Fibroblast of skin of left biceps (primary cell): ENCODE results near the gene TXNRD2.
A peak's percentile ranks its signal among the peaks of the same experiment; 100 is the strongest.
"Not testable (repeated sequence)": the region's sequence is repeated elsewhere in the genome, so short reads cannot be mapped to it uniquely, and the experiment has no call there.

Experiments used
- DNase-seq, 2 experiments: peaks; one replicate each; pipeline ENCODE4 v3.0.0-alpha.2; 2013; ENCODE audit warnings: low read depth in 2 of 2

Gene TXNRD2

DNA sequence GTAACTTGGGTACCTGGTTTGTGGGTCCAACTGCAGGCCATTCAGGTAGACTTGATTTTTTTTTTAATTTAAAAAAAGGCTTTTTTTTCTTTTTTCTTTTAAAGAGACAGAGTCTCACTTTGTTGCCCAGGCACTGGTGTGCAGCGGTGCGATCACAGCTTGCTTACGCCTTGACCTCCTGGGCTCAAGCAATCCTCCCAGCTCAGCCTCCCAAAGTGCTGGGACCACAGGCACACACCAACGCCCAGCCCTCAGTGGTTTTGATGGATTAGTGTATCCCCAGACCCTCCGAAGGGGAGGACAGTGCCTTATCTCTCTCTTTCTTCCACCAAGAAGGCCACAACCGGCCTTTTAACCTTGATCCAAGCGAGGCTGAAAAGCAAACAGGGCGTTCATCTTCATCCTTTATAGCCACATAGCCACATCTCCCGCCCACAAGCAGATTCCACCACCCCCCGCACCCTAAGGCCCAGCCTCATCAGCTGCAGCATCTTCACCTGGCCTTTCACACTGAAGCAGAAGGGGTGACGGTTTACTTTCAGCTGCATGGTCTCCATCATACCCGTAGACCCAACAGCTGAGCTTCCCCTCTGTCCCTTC is 17.6 kb downstream of the TXNRD2 start:
- DNase-seq, result no peak

DNA sequence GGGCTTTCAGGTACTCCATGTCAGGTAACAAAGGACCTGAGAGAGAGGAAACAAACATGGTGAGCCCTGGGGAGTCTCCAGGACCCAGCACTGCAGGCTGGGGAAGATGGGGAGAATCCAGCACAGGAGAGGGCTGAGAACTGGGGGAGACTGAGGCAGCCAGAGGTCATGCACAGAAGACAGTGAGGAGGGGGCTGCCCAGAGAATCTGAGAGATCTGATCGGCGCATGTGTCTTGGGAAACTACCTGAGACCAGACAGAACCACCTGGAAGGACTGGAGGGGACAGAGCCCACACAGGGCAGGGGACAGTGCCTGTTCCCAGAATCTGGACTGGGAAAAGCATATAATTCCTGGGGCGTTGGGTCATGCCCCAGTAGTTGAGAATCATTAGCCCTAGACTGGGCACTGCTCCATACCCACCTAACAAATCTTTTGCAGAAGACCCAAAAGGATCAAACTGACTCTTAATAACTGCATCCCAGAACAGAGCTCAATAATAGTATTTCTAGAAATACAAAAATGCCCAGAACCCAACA is 20.0 kb downstream of the TXNRD2 start:
- no peak for DNase-seq

DNA sequence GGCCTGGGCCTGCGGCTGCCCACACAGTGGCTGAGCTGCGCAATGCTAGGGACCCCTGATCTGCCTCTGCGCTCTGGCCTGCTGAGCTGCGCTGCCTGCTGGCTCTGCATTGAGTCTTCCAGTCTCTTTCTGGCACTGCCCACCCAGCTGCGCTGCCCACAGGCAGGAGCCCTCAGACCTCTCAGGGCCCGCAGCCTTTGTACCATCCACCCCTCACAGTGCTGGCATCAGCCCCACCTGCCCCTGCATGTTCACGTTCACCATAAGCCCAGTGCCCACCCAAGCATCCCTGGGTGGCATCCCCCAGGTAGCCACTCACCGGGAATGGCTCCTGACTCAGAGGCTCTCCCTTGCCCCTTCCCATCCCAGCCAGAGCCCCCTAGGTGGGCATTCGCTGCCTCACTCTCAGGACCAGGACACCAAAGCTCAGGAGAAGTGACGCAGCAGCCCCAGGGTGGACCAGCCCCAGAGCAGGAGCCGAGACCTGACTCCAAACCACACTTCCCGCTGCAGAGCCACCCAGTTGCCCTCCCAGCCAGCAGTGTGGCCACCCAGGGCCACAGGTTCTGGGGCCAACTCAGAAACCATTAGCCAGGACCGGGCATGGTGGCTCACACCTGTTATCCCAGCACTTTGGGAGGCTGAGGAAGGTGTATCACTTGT is 21.8 kb downstream of the TXNRD2 start:
- no peak for DNase-seq

GRCh38 chr22:19918332-19919106 is 23.1 kb downstream of the TXNRD2 start:
- DNase-seq, result no peak

GRCh38 chr22:19917389-19918138 is 24.1 kb downstream of the TXNRD2 start:
- no peak for DNase-seq

GRCh38 chr22:19916941-19917340 is 24.7 kb downstream of the TXNRD2 start:
- no peak for DNase-seq

DNA sequence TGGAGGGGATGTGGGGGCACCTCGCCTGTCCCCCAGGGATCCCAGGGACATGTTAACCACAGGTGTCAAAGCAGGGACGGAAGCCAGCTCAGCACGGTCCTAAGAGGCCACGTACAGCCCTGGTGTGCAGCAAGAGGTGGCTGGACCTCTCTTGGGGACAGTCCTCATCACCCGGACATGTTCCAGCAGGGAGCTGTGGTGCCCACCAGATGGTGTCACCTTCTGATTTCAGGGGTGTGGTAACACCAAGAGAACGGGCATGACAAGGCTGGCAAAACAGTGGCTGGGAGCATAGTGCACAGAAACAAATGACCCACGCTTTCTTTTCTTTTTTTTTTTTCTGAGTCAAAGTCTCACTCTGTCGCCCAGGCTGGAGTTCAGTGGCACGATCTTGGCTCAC is 25.6 kb downstream of the TXNRD2 start:
- DNase-seq, result no peak

GRCh38 chr22:19915287-19915954 is 26.2 kb downstream of the TXNRD2 start:
- no peak for DNase-seq

GRCh38 chr22:19914201-19914943 is 27.2 kb downstream of the TXNRD2 start:
- no peak for DNase-seq

DNA sequence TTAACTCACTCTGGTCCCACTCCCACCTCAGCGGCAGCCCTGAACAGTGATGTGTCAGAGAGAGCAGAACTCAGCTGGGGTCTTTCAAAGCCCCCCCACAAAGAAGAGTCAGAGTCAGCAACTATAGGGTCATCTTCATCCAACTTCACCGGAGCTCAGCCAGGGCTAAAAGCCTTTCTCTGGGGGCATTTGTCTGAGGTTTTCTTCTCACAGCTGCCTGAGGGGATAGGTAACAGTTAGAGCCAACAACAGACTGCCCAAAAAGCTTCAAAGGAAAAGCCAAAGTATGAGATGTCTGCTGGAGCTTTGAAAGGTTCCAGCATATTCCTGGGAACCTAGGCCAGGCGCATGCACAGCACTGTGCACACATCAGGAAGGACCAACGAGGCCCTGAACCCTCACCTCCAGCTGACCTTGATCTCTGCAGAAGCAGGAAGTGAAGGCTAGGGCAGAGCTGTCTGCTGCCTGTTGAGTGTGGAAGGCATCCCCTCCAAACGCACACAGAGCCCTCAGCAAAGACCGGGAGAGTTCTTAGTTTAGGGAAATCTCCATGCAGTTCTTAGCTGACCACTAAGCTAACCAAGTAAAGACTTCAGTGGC is 28.2 kb downstream of the TXNRD2 start:
- no peak for DNase-seq

- no peak for DNase-seq
Observed at GRCh38 chr22:19912271-19912999, 29.2 kb downstream of the TXNRD2 start.

GRCh38 chr22:19911540-19912270 is 29.9 kb downstream of the TXNRD2 start:
- no peak for DNase-seq

DNA sequence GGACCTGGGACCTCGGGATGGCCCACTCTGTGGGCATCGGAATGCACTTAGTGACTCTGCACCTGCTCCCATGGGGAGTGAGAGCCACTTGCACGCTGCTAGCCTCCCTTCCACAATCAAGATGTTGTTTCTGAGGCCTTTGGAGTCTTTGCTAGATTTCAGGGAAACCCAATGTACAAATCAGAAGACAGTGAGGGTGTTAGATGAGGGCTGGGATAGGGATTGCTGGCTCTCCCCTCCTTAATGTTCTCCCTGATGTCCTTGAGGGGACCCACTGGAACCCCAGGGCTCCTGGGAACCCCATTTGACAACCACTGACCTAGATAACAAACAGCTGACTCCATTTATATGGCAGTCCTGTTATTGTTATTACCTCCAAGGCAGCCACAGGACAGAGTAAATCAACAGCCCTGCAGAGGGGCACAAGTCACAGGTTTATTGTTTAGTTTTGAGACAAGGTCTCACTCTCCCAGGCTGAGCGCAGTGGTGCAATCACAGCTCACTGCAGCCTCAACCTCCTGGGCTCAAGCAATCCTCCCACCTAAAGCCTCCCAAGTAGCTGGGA is 31.4 kb downstream of the TXNRD2 start:
- DNase-seq, result no peak

GRCh38 chr22:19909350-19910179 is 32.1 kb downstream of the TXNRD2 start:
- DNase-seq, result peak; percentile 34 to 42

DNA sequence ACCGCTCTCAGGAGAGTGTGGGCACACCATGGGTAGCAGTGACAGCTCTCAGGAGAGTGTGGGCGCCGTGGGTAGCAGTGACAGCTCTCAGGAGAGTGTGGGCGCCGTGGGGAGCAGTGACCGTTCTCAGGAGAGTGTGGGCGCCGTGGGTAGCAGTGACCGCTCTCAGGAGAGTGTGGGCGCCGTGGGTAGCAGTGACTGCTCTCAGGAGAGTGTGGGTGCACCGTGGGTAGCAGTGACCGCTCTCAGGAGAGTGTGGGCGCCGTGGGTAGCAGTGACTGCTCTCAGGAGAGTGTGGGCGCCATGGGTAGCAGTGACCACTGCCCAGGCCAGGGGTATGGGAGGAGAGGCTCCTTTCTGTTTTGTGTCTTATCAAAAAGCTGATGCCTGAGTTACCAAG is 33.7 kb downstream of the TXNRD2 start:
- not testable (repeated sequence) for DNase-seq

DNA sequence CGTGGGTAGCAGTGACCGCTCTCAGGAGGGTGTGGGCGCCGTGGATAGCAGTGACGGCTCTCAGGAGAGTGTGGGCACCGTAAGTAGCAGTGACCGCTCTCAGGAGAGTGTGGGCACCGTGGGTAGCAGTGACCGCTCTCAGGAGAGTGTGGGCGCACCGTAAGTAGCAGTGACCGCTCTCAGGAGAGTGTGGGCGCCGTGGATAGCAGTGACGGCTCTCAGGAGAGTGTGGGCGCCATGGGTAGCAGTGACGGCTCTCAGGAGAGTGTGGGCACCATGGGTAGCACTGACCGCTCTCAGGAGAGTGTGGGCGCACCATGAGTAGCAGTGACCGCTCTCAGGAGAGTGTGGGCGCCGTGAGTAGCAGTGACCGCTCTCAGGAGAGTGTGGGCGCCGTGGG is 34.8 kb downstream of the TXNRD2 start:
- not testable (repeated sequence) for DNase-seq
